ENCODE measurements around the gene MED26.

The MED26 gene

GRCh38 chr19:16650821-16651220 lies 22.8 kb upstream of the MED26 start:
- no peak for DNase-seq (ENCODE audit: low read depth)

GRCh38 chr19:16649734-16650133 lies 21.7 kb upstream of the MED26 start:
- DNase-seq (ENCODE audit: low read depth): no peak

- DNase-seq (ENCODE audit: low read depth): no peak
Measured at GRCh38 chr19:16645140-16645539, 17.1 kb upstream of the MED26 start.

GRCh38 chr19:16641695-16642094 lies 13.7 kb upstream of the MED26 start:
- no peak for DNase-seq (ENCODE audit: low read depth)

- no peak for DNase-seq (ENCODE audit: low read depth)
Measured at GRCh38 chr19:16640951-16641350, 12.9 kb upstream of the MED26 start.

- DNase-seq (ENCODE audit: low read depth): no peak
Measured at GRCh38 chr19:16638666-16639065, 10.7 kb upstream of the MED26 start.

- DNase-seq (ENCODE audit: low read depth): no peak
Measured at GRCh38 chr19:16637535-16637934, 9.5 kb upstream of the MED26 start.

- DNase-seq (ENCODE audit: low read depth): no peak
Measured at GRCh38 chr19:16631465-16631864, 3.5 kb upstream of the MED26 start.

- peak; percentile 68 for DNase-seq (ENCODE audit: low read depth)
Measured at GRCh38 chr19:16628984-16629691, 1.1 kb upstream of the MED26 start.

- no peak for DNase-seq (ENCODE audit: low read depth)
Measured at GRCh38 chr19:16627928-16628182, 149 bp downstream of the MED26 start.

GRCh38 chr19:16627193-16627927 lies 644 bp downstream of the MED26 start:
- no peak for DNase-seq (ENCODE audit: low read depth)

- DNase-seq (ENCODE audit: low read depth): no peak
Measured at GRCh38 chr19:16626796-16627192, 1.2 kb downstream of the MED26 start.

- no peak for DNase-seq (ENCODE audit: low read depth)
Measured at GRCh38 chr19:16625163-16625958, 2.6 kb downstream of the MED26 start.

GRCh38 chr19:16624236-16624635 lies 3.8 kb downstream of the MED26 start:
- no peak for DNase-seq (ENCODE audit: low read depth)

- no peak for DNase-seq (ENCODE audit: low read depth)
Measured at GRCh38 chr19:16623576-16623975, 4.4 kb downstream of the MED26 start.

GRCh38 chr19:16623066-16623465 lies 4.9 kb downstream of the MED26 start:
- no peak for DNase-seq (ENCODE audit: low read depth)

GRCh38 chr19:16621165-16621800 lies 6.7 kb downstream of the MED26 start:
- no peak for DNase-seq (ENCODE audit: low read depth)

GRCh38 chr19:16620584-16620983 lies 7.4 kb downstream of the MED26 start:
- no peak for DNase-seq (ENCODE audit: low read depth)

- DNase-seq (ENCODE audit: low read depth): no peak
Measured at GRCh38 chr19:16620018-16620417, 8.0 kb downstream of the MED26 start.

- DNase-seq (ENCODE audit: low read depth): no peak
Measured at GRCh38 chr19:16619457-16619856, 8.5 kb downstream of the MED26 start.

- DNase-seq (ENCODE audit: low read depth): no peak
Measured at GRCh38 chr19:16618248-16618647, 9.8 kb downstream of the MED26 start.

- DNase-seq (ENCODE audit: low read depth): no peak
Measured at GRCh38 chr19:16615808-16616207, 12.2 kb downstream of the MED26 start.

GRCh38 chr19:16614941-16615340 lies 13.1 kb downstream of the MED26 start:
- no peak for DNase-seq (ENCODE audit: low read depth)
